PFSK-1 (cell line): ENCODE data around the gene NAPA.

Source experiments
- POLR2AphosphoS5 ChIP-seq: IDR thresholded peaks from 2 replicates; pipeline ENCODE4 v1.6.1; 2012; ENCODE audit warnings: low read depth, mild to moderate bottlenecking, control low read depth, low read length, moderate library complexity
- SIN3A ChIP-seq: IDR thresholded peaks from 2 replicates; pipeline ENCODE4 v1.6.1; 2012; ENCODE audit warnings: mild to moderate bottlenecking, low read length, moderate library complexity, borderline replicate concordance; ENCODE audit not compliant: insufficient read depth
- TAF1 ChIP-seq: IDR thresholded peaks from 2 replicates; pipeline ENCODE4 v1.6.1; 2012; ENCODE audit warnings: low read length, control low read depth, borderline replicate concordance; ENCODE audit not compliant: insufficient read depth
- TF ChIP-seq, protein P1 (sequence below), 2 experiments: IDR thresholded peaks; 2 replicates each; pipeline versions ENCODE4 v1.6.1 to v1.8.0; 2011 to 2012; ENCODE audit warnings: low read depth in 2 of 2, low read length in 2 of 2, control low read depth in 1 of 2, inconsistent platforms in 1 of 2, mild to moderate bottlenecking in 1 of 2, moderate library complexity in 1 of 2; ENCODE audit not compliant: insufficient read depth in 1 of 2

DNA sequence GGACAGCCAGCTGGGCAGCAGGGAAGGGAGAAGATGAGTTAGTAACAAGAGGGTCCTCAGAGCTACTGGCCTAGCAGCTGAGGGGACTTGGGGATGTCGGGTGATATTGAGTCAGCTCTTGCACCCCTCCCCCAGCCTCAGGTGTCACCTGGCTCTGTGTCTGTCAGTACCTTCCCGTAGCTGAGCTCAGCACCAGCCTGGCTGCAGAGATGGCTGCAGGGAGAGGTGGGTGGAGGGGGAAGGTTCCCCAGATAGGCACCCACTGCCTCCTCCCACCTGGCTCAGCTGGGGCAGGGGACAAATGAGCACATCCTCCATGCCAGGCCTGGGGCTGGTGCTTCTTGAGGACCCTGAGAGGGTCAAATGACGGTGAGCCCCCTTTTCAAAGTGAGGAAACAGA, 24.0 kb downstream of the NAPA start:
- TF ChIP-seq TAF1 (no peak), SIN3A (no peak), POLR2AphosphoS5 (no peak)
- TF ChIP-seq, protein P1, sequence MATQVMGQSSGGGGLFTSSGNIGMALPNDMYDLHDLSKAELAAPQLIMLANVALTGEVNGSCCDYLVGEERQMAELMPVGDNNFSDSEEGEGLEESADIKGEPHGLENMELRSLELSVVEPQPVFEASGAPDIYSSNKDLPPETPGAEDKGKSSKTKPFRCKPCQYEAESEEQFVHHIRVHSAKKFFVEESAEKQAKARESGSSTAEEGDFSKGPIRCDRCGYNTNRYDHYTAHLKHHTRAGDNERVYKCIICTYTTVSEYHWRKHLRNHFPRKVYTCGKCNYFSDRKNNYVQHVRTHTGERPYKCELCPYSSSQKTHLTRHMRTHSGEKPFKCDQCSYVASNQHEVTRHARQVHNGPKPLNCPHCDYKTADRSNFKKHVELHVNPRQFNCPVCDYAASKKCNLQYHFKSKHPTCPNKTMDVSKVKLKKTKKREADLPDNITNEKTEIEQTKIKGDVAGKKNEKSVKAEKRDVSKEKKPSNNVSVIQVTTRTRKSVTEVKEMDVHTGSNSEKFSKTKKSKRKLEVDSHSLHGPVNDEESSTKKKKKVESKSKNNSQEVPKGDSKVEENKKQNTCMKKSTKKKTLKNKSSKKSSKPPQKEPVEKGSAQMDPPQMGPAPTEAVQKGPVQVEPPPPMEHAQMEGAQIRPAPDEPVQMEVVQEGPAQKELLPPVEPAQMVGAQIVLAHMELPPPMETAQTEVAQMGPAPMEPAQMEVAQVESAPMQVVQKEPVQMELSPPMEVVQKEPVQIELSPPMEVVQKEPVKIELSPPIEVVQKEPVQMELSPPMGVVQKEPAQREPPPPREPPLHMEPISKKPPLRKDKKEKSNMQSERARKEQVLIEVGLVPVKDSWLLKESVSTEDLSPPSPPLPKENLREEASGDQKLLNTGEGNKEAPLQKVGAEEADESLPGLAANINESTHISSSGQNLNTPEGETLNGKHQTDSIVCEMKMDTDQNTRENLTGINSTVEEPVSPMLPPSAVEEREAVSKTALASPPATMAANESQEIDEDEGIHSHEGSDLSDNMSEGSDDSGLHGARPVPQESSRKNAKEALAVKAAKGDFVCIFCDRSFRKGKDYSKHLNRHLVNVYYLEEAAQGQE (IDR thresholded peaks at IDR 0.05; ENCODE audit: insufficient read depth in 1 of 2, low read depth in 2 of 2, low read length in 2 of 2), result no peak
